Tibial artery (tissue), 4 donors: ENCODE results near the gene PFKL.

Experiments used
- DNase-seq, 2 donors: peaks; one replicate each; pipeline ENCODE4 v3.0.0-alpha.2; 2019
- H3K27ac ChIP-seq, 2 donors: fragments of 200-600 bp; sonication (generic) in 1 of 2; 1 replicate in 1 of 2; 2 replicates in 1 of 2; pipeline ENCODE4 v1.5.1; 2018 to 2019; ENCODE audit warnings: mild to moderate bottlenecking in 1 of 2
- H3K27me3 ChIP-seq, 2 donors: fragments of 200-600 bp; sonication (generic) in 1 of 2; one replicate each; pipeline versions ENCODE4 v1.5.1 to v1.6.0; 2016 to 2019
- H3K36me3 ChIP-seq, 3 donors: fragments of 200-600 bp; sonication (generic) in 2 of 3; one replicate each; pipeline ENCODE4 v1.5.1; 2016 to 2019; ENCODE audit warnings: mild to moderate bottlenecking in 2 of 3
- H3K4me1 ChIP-seq, 4 donors: fragments of 200-600 bp; sonication (generic) in 2 of 4; 1 replicate in 3 of 4; 2 replicates in 1 of 4; pipeline ENCODE4 v1.5.1; 2016 to 2019
- H3K4me3 ChIP-seq, 2 donors: fragments of 200-600 bp; sonication (generic) in 1 of 2; 1 replicate in 1 of 2; 2 replicates in 1 of 2; pipeline ENCODE4 v1.5.1; 2018 to 2019; ENCODE audit warnings: mild to moderate bottlenecking in 2 of 2
- H3K9me3 ChIP-seq, 3 donors: fragments of 200-600 bp; sonication (generic) in 1 of 3; one replicate each; pipeline ENCODE4 v1.5.1; 2016 to 2019
- intact Hi-C: fragments of 100-400 bp; cut with DNase I; formaldehyde crosslinking; loops from one replicate; pipeline ENCODE4 v1.15.0; 2023; ENCODE audit warnings: low total_unique reads
- TF ChIP-seq, protein P1 (sequence below), 2 experiments: fragments of 200-600 bp in 1 of 2; fragments of 450-650 bp in 1 of 2; IDR thresholded peaks; one replicate each; pipeline ENCODE4 v1.5.1; 2017 to 2019; ENCODE audit warnings: antibody characterized with exemption in 2 of 2, mild to moderate bottlenecking in 1 of 2, moderate library complexity in 1 of 2

Gene PFKL

DNA sequence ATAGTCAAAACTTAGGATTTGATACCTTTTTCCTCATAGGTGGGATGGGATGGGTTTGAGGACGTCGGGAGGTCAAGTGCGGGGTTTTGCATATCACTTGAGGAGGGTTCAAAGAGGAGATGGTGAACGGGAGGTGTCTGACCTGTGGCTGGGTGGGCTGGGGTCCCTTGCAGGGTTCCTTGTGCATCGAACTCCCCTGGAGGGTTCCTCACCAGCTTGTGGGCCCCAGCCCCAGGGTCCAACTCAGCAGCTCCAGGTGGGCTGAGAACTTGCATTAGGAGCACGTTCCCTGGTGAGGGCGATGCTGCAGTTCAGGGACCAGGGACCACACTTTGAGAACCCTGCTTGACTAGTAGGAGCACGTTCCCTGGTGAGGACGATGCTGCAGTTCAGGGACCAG is 76.8 kb downstream of the PFKL start:
- Histone ChIP-seq H3K27me3 (peaks cover 0 to 60% of the 10 kb centered on the region in 2 donors), H3K4me1 (no peaks in the 10 kb centered on the region), H3K9me3 (no peaks in the 10 kb centered on the region), H3K27ac (no peak overlapping the region), H3K36me3 (no peaks in the 10 kb centered on the region), H3K4me3 (no peak overlapping the region)
- TF ChIP-seq, protein P1, sequence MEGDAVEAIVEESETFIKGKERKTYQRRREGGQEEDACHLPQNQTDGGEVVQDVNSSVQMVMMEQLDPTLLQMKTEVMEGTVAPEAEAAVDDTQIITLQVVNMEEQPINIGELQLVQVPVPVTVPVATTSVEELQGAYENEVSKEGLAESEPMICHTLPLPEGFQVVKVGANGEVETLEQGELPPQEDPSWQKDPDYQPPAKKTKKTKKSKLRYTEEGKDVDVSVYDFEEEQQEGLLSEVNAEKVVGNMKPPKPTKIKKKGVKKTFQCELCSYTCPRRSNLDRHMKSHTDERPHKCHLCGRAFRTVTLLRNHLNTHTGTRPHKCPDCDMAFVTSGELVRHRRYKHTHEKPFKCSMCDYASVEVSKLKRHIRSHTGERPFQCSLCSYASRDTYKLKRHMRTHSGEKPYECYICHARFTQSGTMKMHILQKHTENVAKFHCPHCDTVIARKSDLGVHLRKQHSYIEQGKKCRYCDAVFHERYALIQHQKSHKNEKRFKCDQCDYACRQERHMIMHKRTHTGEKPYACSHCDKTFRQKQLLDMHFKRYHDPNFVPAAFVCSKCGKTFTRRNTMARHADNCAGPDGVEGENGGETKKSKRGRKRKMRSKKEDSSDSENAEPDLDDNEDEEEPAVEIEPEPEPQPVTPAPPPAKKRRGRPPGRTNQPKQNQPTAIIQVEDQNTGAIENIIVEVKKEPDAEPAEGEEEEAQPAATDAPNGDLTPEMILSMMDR (IDR thresholded peaks at IDR 0.05): no peak
- peak in 1 of 2 donors; percentile 47 for DNase-seq
- intact Hi-C loops: no loop called here
